DLD1 (cell line): ENCODE measurements around the gene DDI2.

ENCODE experiments used
- in situ Hi-C: cut with HindIII; loops from 2 replicates; pipeline ENCODE4 v1.10.0; 2017; ENCODE audit warnings: low sequenced_read_pairs

Gene DDI2

DNA sequence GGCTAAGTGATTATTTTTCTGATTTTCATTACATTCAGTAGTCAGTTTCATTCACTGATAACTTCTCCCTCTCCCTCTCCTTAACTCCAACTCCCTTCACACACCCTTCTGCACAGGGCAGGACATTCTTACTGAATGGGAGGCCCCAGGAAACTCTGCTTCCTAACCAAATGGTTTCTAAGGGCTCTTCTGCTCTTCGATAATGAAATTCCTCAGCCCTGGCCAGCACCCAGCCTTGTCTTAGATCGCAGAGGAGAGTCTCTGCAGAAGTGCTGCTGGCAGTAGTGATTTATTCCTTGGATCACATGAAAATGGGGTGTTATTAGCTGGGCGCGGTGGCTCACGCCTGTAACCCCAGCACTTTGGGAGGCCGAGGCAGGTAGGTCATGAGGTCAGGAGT is 83.2 kb downstream of the DDI2 start:
- in situ Hi-C loops: no loop called here

DNA sequence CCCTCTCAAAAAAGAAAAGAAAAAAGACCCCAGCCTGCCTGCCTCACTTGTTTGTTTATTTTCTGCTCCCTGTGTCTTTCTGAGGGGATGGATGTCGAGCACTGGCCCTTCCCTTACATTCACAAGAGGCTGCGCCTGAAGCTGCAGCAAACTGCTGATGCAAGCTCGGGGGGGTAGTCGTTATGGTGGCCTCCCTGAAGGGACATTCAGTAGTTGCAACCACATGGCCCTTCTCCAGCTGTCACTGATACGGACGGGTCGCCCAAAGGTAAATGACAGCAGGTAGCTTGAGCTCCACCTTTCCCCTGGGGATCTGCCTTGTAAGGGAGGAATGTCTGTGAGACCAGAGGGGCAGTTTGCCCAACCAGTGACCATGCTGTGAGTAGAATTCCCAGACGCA is 84.5 kb downstream of the DDI2 start:
- in situ Hi-C loops: no loop called here

DNA sequence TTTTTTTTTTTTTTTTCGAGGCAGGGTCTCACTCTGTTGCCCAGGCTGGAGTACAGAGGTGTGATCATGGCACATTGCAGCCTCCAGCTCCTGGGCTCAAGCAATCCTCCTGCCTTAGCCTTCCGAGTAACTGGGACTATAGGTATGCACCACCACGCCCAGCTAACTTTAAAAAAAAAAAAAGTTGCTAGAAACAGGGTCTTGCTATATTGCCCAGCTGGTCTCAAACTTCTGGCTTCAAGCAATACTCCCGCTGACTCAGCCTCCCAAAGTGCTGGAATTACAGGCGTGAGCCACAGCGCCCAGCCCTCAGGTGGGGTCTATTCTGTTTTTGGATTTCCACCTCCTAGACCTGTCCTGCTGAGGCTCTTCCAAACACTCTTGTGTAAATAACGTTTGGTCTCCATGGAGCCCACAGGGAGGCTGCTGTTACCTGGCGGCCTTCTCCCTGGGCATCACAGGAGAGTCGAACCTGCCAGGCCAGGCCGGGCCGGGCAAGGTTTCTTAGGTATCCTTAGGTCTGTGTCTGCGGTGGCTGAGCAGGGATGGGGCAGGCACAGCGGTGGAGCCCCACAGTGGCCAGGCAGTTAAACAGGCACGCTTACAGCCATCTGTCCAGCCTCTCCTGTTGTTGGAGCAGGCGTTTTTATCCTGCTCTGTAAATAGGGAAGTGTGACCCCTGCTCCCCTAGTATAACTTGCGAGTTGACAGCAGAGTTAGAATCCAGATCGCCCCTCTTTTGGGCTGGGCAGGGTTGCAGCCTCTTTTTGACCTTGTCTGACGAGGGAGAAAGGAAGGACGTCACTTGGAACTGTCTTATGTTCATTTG is 85.7 kb downstream of the DDI2 start:
- in situ Hi-C loops: no loop called here

DNA sequence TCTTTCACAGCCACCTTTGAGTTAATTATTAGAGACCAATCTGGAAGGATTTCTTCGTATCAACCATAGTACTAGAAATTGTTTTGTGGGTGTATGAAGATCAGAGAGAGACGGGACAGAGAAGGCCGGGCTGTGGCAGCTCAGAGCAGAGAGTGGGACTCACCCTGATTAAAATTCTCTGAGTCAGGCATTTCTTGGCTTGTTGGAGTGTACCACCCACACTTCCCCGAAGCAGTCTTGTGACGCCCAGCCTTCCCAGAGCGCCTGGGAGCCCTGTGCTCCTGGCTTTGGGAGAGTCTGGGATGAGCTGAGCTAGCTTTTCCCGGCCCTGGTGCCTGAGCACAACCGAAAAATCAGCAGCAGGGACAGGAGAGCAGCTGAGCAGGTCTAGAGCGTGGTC is 86.3 kb downstream of the DDI2 start:
- in situ Hi-C loops: no loop called here

GRCh38 chr1:15704526-15705183 is 87.4 kb downstream of the DDI2 start:
- in situ Hi-C loops: no loop called here

DNA sequence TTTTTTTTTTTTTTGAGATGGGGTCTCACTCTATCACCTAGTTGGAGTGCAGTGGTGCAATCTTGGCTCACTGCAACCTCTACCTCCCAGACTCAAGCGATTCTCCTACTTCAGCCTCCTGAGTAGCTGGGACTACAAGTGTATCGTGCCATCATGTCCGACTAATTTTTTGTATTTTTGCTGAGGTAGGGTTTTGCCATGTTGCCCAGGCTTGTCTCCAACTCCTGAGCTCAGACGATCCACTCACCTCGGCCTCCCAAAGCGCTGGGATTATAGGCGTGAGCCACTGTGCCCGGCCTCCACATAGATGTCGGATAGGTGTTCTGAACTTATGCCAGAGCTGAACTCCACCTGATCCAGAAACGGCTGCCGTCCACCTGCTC is 87.9 kb downstream of the DDI2 start:
- in situ Hi-C loops: no loop called here

DNA sequence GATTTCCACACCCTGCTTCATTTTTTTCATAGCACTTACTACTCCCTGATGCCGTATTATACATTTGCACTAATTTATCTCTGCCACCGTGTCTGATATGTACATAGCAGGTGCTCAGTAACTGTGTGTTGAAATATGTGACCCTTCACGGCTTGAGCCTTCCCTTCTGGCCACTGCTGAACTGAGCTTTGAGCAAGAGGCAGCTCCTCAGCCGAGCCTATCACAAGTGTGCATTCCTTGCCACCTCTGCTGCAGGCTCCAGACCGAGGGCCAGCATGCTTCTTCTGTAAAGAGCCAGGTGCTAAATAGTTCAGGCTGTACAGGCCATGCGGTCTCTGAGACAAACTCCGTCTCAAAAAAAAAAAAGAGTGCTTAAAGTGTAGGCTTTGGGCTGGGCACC is 89.5 kb downstream of the DDI2 start:
- in situ Hi-C loops: no loop called here

- in situ Hi-C loops: no loop called here
These were observed 90.1 kb downstream of the DDI2 start for GRCh38 chr1:15707239-15707925.

DNA sequence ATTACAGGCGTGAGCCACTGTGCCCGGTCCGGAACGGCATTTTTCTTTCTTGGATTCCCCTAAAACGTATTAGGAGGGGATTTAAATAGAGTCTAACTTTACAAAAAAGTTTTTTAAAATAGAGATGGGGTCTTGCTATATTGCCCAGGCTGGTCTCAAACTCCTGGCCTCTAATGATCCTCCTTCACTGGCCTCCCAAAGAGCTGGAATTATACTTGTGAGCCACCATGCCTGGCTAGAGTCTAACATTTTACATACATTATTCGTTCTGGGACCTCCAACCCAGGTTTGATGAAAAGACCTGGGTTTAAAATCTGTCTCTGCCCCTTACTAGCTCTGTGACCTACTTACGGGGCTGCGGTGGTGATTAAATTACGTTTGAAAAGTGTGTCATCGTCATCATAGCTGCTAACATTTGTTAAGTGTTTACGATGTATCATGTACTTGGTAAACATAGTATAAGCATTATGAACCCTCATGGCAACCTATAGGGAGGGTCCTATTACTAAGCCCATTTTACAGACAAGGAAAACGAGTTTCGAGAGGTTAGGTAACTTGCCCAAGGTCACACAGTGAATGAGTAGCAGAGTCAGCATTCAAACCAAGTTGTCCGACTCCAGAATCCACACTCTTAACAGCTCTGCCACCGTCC is 91.4 kb downstream of the DDI2 start:
- in situ Hi-C loops: no loop called here

GRCh38 chr1:15709226-15709625 is 92.0 kb downstream of the DDI2 start:
- in situ Hi-C loops: no loop called here

GRCh38 chr1:15712168-15712567 is 94.9 kb downstream of the DDI2 start:
- in situ Hi-C loops: no loop called here

- in situ Hi-C loops: no loop called here
These were observed 97.3 kb downstream of the DDI2 start for GRCh38 chr1:15714406-15715136.

DNA sequence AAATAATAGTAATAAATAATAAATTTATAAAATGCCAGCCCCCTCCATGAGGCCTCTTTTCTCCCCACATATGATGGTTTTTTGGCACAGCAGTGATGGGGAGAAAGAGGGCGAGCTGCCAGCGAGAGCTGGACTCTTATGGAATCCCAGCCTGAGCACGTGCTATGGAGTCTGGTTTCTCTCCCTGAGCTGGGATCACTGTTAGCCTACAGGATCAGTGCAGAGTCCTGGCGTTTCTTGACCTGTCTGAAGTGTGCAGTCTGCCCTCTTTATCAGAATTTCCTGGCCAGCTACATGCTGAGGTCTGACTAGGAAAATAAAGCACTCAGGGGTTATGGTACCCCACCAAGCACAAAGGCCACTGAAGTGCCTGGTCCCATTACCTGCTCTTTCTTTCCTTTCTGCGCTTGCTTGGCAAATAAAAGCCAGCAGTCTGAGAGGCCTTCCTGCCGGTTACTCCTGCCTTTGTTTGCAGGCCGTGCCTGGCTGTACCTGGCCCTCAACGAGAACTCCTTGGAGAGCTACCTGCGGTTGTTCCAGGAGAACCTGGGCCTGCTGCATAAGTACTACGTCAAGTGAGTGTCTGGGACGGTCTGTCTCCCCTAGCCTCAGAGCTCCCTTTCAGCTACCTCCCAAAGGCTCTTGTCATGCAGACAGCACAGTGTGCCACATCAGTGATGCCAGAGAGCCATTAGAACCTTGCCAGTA is 100.3 kb downstream of the DDI2 start:
- in situ Hi-C loops: no loop called here

DNA sequence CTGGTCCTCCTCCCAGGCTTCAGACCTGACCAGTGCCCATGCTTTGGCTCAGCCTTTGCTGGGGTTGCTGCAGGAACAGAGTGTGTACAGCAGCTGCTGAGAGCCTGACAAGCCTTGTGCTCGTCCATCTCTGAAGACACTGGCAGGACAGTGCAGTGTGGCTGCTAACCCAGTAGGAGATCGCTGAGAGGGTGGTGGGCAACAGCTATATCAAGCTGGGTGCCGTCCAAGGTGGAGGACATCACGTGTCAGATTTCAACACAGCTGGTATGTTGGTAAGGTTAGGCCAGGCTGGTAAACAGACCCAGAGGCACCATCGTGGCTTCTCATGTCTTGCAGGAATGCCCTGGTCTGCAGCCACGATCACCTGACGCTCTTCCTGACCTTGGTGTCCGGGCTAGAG is 100.9 kb downstream of the DDI2 start:
- in situ Hi-C loops: no loop called here
